Activated B cell treated with CpG ODN at 0.5 μM for 24 hours (primary cell): ENCODE data around the gene COPS3. TPM values are rescaled to one million over a fixed set of nuclear protein-coding genes. Genes with fewer than 3 reads are reported as not detected.

Experiments used
- ATAC-seq: fragments of 200-7000 bp; cut with Tn5 transposase; one replicate; pipeline ENCODE4 v1.10.0; 2021; ENCODE audit warnings: low read depth, mild to moderate bottlenecking, moderate library complexity
- CTCF ChIA-PET: fragments of 350-600 bp; sonication (Branson Sonifier 250); formaldehyde crosslinking; loops from one replicate; lab custom pipeline; 2021; ENCODE audit warnings: antibody characterized with exemption; lab: Charles Lee
- POLR2A ChIA-PET: fragments of 350-600 bp; sonication (Branson Sonifier 250); formaldehyde crosslinking; loops from one replicate; lab custom pipeline; 2021; ENCODE audit warnings: antibody characterized with exemption; lab: Charles Lee
- DNase-seq: peaks from one replicate; pipeline ENCODE4 v3.0.0; 2022
- H3K27ac Mint-ChIP-seq: one replicate; pipeline ENCODE4 v1.8.0; 2020; ENCODE audit warnings: mixed read lengths
- H3K27me3 Mint-ChIP-seq: one replicate; pipeline ENCODE4 v1.8.0; 2021; ENCODE audit warnings: mixed read lengths
- H3K36me3 Mint-ChIP-seq: one replicate; pipeline ENCODE4 v1.8.0; 2021; ENCODE audit warnings: low read depth, mixed read lengths
- H3K4me1 Mint-ChIP-seq: one replicate; pipeline ENCODE4 v1.8.0; 2021; ENCODE audit warnings: mixed read lengths
- H3K4me3 Mint-ChIP-seq: one replicate; pipeline ENCODE4 v1.8.0; 2020; ENCODE audit warnings: mild to moderate bottlenecking, mixed read lengths
- H3K9me3 Mint-ChIP-seq: one replicate; pipeline ENCODE4 v1.8.0; 2020; ENCODE audit warnings: mixed read lengths
- intact Hi-C: fragments of 100-400 bp; cut with micrococcal nuclease; formaldehyde crosslinking; loops from one replicate; pipeline ENCODE4 v1.15.1; 2024
- total RNA-seq: library from RNA; stranded (reverse); gene quantifications from 2 replicates; pipeline ENCODE4 v1.2.3, GENCODE V29; 2022
- TF ChIP-seq, protein P1 (sequence below): fragments of 200-600 bp; IDR thresholded peaks from one replicate; pipeline ENCODE4 v1.8.0; 2022; ENCODE audit warnings: antibody characterized with exemption, mild to moderate bottlenecking

The COPS3 gene
- total RNA-seq, 1 donor from 2014 or later: 73.7 TPM

DNA sequence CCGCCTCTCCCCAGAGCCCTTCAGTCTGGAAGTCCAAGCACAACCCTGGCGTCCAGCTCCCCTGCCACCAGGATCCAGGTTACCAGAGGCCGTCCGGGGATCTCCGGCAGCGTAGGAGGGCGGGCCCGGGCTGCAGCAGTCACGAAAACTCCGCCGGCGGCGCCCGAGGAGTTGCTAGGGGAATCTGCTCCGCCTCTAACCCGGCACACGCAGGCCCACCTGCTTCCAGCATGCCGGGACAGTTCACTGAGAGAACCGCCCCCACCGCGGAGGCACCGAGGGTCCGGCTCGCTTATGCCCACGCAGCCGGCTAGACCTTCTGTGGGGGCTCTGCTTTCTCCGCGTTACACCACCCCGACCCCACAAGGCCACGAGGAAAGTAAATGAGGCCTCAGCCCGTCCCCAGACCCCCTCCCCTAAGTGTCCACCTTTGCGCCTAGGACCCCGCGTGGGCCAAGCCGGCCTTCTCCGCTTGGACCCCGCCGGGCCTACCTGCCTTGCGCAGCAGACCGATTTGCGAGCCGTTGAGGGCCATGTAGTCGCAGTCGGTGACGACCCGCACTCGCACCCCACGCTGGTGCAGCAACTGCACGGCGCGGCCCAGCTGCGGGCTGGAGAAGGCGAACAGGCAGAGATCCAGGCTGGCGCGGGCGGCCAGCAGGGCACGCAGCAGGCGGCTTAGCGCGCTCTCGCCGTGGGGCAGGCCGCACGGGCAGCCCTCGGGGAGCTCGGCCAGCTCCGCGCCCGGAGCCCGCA lies 75.5 kb downstream of the COPS3 start:
- CTCF ChIA-PET: no interaction called here
- H3K4me3 Mint-ChIP-seq: peak overlapping the region; percentile 87
- POLR2A ChIA-PET: interaction anchor here (1.3 kb wide), 1 partner anchor 13 kb away, joined by 4 read pairs; no protein-coding TSS in a partner anchor
- TF ChIP-seq, protein P1, sequence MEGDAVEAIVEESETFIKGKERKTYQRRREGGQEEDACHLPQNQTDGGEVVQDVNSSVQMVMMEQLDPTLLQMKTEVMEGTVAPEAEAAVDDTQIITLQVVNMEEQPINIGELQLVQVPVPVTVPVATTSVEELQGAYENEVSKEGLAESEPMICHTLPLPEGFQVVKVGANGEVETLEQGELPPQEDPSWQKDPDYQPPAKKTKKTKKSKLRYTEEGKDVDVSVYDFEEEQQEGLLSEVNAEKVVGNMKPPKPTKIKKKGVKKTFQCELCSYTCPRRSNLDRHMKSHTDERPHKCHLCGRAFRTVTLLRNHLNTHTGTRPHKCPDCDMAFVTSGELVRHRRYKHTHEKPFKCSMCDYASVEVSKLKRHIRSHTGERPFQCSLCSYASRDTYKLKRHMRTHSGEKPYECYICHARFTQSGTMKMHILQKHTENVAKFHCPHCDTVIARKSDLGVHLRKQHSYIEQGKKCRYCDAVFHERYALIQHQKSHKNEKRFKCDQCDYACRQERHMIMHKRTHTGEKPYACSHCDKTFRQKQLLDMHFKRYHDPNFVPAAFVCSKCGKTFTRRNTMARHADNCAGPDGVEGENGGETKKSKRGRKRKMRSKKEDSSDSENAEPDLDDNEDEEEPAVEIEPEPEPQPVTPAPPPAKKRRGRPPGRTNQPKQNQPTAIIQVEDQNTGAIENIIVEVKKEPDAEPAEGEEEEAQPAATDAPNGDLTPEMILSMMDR: no peak
- intact Hi-C loops: loop anchor here (1.0 kb wide), 3 partner anchors 32 to 203 kb away; partner anchors contain the start of genes COPS3 and FLCN
- H3K36me3 Mint-ChIP-seq: peaks cover 11% of the 10 kb centered on the region
- peaks cover 23% of the 10 kb centered on the region for H3K4me1 Mint-ChIP-seq
- no peaks in the 10 kb centered on the region for H3K27me3 Mint-ChIP-seq
- peak overlapping the region; percentile 83 for H3K27ac Mint-ChIP-seq
- DNase-seq: peak; percentile 42
- ATAC-seq: peak; percentile 38
- H3K9me3 Mint-ChIP-seq: no peaks in the 10 kb centered on the region

DNA sequence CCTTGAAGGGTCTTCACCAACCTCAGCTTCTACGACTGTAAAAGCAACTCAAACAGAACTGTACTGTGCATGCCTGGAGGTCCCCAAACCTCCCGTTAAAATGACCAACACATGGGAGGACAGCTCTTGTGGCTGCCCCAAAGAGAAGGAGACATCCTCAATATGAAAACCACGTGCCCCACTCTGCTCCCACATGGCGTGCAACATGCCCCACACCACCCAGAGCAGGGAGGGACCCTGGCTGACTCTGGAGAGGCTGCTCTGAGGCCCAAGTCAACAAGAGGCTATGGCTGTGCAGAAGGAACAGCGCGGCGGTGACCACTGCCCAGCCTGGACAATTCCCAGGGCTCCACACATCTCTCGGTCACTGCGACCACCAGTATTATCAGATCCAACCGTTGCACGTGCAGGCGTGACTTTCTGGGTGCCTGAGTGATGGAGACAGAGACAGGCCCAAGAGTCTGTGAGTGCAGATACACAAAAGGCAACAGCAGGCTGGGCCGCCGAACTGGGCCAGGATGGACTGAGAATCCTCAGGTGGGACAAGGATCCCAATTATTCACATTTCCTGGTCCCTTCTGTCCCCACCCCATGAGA lies 76.3 kb downstream of the COPS3 start:
- Mint-ChIP-seq H3K27me3 (no peaks in the 10 kb centered on the region), H3K27ac (no peak overlapping the region), H3K9me3 (no peaks in the 10 kb centered on the region), H3K4me1 (peaks cover 23% of the 10 kb centered on the region), H3K4me3 (peak overlapping the region; percentile 87), H3K36me3 (peaks cover 11% of the 10 kb centered on the region)
- TF ChIP-seq, protein P1: no peak
- POLR2A ChIA-PET: interaction anchor here (1.3 kb wide), 1 partner anchor 12 kb away, joined by 4 read pairs; no protein-coding TSS in a partner anchor
- CTCF ChIA-PET: no interaction called here
- no peak for ATAC-seq
- intact Hi-C loops: no loop called here
- DNase-seq: no peak

DNA sequence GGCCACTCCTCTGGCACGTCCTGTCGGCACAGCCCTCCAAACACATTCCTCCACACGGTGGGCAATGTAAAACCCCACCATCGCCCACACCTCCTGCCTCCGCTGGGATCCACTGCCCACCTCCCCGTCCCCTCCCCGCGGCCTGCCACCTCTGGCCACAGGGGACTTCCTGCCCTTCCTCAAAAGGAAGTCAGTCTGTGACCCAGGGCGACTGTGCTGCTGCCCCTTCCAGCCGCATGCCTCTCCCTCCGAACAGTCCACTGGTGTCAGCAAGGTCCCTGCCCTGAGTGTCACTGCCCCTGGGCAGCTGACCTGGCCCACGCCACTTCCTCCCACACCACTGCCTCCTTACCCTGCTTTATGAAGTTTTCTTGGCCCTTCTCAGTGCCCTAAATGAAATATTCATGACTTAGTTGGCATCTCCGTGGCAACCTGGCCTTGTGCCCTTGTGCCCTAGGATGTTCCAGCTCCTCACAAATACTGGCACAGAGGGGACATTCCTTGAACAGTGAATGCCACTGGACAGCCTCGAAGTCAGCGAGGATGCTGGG lies 76.9 kb downstream of the COPS3 start:
- no peaks in the 10 kb centered on the region for H3K9me3 Mint-ChIP-seq
- ChIA-PET POLR2A (interaction anchor here (1.3 kb wide), 1 partner anchor 12 kb away, joined by 4 read pairs; no protein-coding TSS in a partner anchor), CTCF (no interaction called here)
- DNase-seq: no peak
- no peak overlapping the region for H3K27ac Mint-ChIP-seq
- no peaks in the 10 kb centered on the region for H3K27me3 Mint-ChIP-seq
- no peak for ATAC-seq
- no peak overlapping the region for H3K4me3 Mint-ChIP-seq
- intact Hi-C loops: no loop called here
- TF ChIP-seq, protein P1: no peak
- peaks cover 11% of the 10 kb centered on the region for H3K36me3 Mint-ChIP-seq
- H3K4me1 Mint-ChIP-seq: peaks cover 23% of the 10 kb centered on the region

DNA sequence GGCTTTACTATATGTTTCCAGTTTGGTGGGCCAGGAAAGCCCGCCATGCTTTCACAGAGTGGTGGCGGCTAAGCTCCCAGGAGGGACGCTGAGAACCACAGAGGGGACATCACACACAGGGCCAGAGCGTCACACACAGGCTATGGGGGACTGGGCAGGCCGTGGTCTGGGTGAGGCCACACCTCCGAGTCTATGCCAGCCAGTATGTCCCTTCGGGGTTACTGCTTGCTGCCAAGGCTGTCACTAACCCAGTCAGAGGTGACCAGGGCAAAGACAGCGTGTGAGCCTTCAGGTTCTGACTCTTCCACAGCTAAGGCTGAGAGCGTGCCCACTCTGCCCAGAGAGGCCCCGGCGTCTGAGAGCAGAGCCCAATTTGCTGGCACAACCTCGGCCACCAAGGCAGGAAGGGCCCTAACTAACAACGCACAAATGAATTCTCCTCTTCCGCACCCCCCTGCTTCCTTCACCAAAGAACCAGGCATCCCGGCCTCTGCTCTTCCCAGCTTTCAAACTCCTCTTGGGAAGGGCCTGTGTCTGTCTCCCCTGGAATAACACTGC lies 77.8 kb downstream of the COPS3 start:
- intact Hi-C loops: no loop called here
- CTCF ChIA-PET: no interaction called here
- POLR2A ChIA-PET: no interaction called here
- TF ChIP-seq, protein P1: no peak
- Mint-ChIP-seq H3K4me1 (peaks cover 23% of the 10 kb centered on the region), H3K27me3 (no peaks in the 10 kb centered on the region), H3K9me3 (no peaks in the 10 kb centered on the region), H3K36me3 (peaks cover 11% of the 10 kb centered on the region), H3K27ac (no peak overlapping the region), H3K4me3 (no peak overlapping the region)
- ATAC-seq (no peak), DNase-seq (no peak)

DNA sequence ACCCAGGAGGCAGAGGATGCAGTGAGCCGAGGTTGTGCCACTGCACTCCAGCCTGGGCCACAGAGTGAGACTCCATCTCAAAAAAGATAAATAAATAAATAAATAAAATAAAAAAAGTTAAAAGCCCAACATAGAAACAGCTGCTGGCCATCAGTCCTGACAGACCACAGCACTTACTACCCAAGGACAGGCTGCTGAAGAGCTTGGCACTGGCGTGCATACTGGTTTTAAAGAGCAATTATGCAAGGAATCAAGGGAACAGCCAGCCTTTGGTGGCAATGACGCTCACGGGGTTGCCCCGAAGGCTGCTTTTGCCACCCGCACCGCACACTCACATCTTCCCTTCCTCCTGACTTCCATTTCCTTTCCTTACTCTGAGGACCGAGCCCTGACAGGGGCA lies 79.1 kb downstream of the COPS3 start:
- TF ChIP-seq, protein P1: no peak
- H3K9me3 Mint-ChIP-seq: no peaks in the 10 kb centered on the region
- H3K4me3 Mint-ChIP-seq: no peak overlapping the region
- peaks cover 23% of the 10 kb centered on the region for H3K4me1 Mint-ChIP-seq
- ChIA-PET CTCF (no interaction called here), POLR2A (no interaction called here)
- ATAC-seq (no peak), DNase-seq (no peak)
- H3K36me3 Mint-ChIP-seq: peaks cover 11% of the 10 kb centered on the region
- intact Hi-C loops: no loop called here
- H3K27me3 Mint-ChIP-seq: no peaks in the 10 kb centered on the region
- H3K27ac Mint-ChIP-seq: no peak overlapping the region
